ENCODE measurements around the gene CXCL3. TPM values are rescaled to one million over a fixed set of nuclear protein-coding genes. Genes with fewer than 3 reads are reported as not detected.
A peak's percentile ranks its signal among the peaks of the same experiment; 100 is the strongest.

Gene CXCL3
- total and polyA plus RNA-seq, 9 of the 15 experiments (the other 6 are each of a cell fraction or from before 2014, with no cell fraction given), result 2.3 to 8.9 (median 6.1) TPM

- TF ChIP-seq MEF2A (IDR thresholded peaks at IDR 0.05; ENCODE audit: control insufficient read depth, low read depth, low read length) (peak; percentile 92), ZNF766 (CRISPR knock-in tag; conservative IDR thresholded peaks at IDR 0.05) (peak; percentile 59), TFAM (CRISPR knock-in tag; conservative IDR thresholded peaks at IDR 0.05) (no peak), JUNB (CRISPR knock-in tag; conservative IDR thresholded peaks at IDR 0.05) (peak; percentile 87), ZNF197 (CRISPR knock-in tag; IDR thresholded peaks at IDR 0.05; ENCODE audit: low read depth) (peak; percentile 63; the same call in 1 of the 2 replicates), KAT8 (IDR thresholded peaks at IDR 0.05; ENCODE audit: low read depth) (no peak), FOXA3 (CRISPR knock-in tag; conservative IDR thresholded peaks at IDR 0.05 in 1 of 2, IDR thresholded peaks at IDR 0.05 in 1 of 2) (peak in 1 of 2 experiments; percentile 15; a peak in 2 of 4 replicates), ZNF589 (CRISPR knock-in tag; IDR thresholded peaks at IDR 0.05; ENCODE audit: low read depth) (peak; percentile 90), HOXB6 (CRISPR knock-in tag; IDR thresholded peaks at IDR 0.05; ENCODE audit: borderline replicate concordance) (no peak), ZEB2 (IDR thresholded peaks at IDR 0.05) (peak; percentile 33; the same call in 1 of the 2 replicates), TBL1XR1 (IDR thresholded peaks at IDR 0.05; ENCODE audit: low read length in 2 of 2) (peak in 1 of 2 experiments; percentile 86; a peak in 2 of 4 replicates), ZBTB33 (CRISPR knock-in tag; IDR thresholded peaks at IDR 0.05) (no peak), SMARCE1 (IDR thresholded peaks at IDR 0.05) (peak; percentile 93), USF1 (CRISPR knock-in tag; IDR thresholded peaks at IDR 0.05) (no peak), TCFL5 (CRISPR knock-in tag; conservative IDR thresholded peaks at IDR 0.05) (no peak), KLF16 (IDR thresholded peaks at IDR 0.05) (no peak; the same call in 1 of the 2 replicates), MITF (IDR thresholded peaks at IDR 0.05) (no peak), ZNF239 (CRISPR knock-in tag; IDR thresholded peaks at IDR 0.05) (no peak), NFATC3 (IDR thresholded peaks at IDR 0.05) (peak; percentile 56; the same call in 1 of the 2 replicates)
- TF ChIP-seq, protein P1, sequence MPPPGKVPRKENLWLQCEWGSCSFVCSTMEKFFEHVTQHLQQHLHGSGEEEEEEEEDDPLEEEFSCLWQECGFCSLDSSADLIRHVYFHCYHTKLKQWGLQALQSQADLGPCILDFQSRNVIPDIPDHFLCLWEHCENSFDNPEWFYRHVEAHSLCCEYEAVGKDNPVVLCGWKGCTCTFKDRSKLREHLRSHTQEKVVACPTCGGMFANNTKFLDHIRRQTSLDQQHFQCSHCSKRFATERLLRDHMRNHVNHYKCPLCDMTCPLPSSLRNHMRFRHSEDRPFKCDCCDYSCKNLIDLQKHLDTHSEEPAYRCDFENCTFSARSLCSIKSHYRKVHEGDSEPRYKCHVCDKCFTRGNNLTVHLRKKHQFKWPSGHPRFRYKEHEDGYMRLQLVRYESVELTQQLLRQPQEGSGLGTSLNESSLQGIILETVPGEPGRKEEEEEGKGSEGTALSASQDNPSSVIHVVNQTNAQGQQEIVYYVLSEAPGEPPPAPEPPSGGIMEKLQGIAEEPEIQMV (tag; conservative IDR thresholded peaks at IDR 0.05; ENCODE audit: low read depth), result 0 out of 2 replicates have a peak, but pooled peaks have one; percentile 33
- TF ChIP-seq, protein P2, sequence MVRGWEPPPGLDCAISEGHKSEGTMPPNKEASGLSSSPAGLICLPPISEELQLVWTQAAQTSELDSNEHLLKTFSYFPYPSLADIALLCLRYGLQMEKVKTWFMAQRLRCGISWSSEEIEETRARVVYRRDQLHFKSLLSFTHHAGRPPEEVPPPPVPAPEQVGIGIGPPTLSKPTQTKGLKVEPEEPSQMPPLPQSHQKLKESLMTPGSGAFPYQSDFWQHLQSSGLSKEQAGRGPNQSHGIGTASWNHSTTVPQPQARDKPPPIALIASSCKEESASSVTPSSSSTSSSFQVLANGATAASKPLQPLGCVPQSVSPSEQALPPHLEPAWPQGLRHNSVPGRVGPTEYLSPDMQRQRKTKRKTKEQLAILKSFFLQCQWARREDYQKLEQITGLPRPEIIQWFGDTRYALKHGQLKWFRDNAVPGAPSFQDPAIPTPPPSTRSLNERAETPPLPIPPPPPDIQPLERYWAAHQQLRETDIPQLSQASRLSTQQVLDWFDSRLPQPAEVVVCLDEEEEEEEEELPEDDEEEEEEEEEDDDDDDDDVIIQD (CRISPR knock-in tag; IDR thresholded peaks at IDR 0.05), result no peak
These were observed 18.5 kb upstream of the CXCL3 start (continued) for GRCh38 chr4:74056858-74057562.

Measured in K562 (cell line).